NCI-H510A treated with DMSO at 0.1 percent for 48 hours (cell line): ENCODE data around the gene SLCO1B3.
A peak's percentile ranks its signal among the peaks of the same experiment; 100 is the strongest.
"Not testable (repeated sequence)": the region's sequence is repeated elsewhere in the genome, so short reads cannot be mapped to it uniquely, and the experiment has no call there.

Experiments
- DNase-seq: peaks from one replicate; lab custom pipeline; 2025; lab: John Stamatoyannopoulos, UW

SLCO1B3 gene

GRCh38 chr12:20810487-20810886 is at the start of gene SLCO1B3:
Gene SLCO1B3 (plus strand): TSS chr12:20810705. CDS start chr12:20815739, 5,034 bp downstream.
- DNase-seq: no peak

GRCh38 chr12:20777420-20777819 is 33.1 kb upstream of the SLCO1B3 start:
- no peak for DNase-seq

- no peak for DNase-seq
These were observed 31.5 kb upstream of the SLCO1B3 start for GRCh38 chr12:20778969-20779368.

GRCh38 chr12:20779971-20780370 is 30.5 kb upstream of the SLCO1B3 start:
- not testable (repeated sequence) for DNase-seq

- not testable (repeated sequence) for DNase-seq
These were observed 26.6 kb upstream of the SLCO1B3 start for GRCh38 chr12:20783796-20784357.

GRCh38 chr12:20792971-20793370 is 17.5 kb upstream of the SLCO1B3 start:
- no peak for DNase-seq

GRCh38 chr12:20798554-20798953 is 12.0 kb upstream of the SLCO1B3 start:
- peak; percentile 61 for DNase-seq

- no peak for DNase-seq
These were observed 10.3 kb upstream of the SLCO1B3 start for GRCh38 chr12:20800160-20800559.

GRCh38 chr12:20801035-20801434 is 9.5 kb upstream of the SLCO1B3 start:
- no peak for DNase-seq

- no peak for DNase-seq
These were observed 4.6 kb upstream of the SLCO1B3 start for GRCh38 chr12:20805921-20806320.

- peak; percentile 43 for DNase-seq
These were observed 3.1 kb upstream of the SLCO1B3 start for GRCh38 chr12:20807192-20808080.

- DNase-seq: no peak
These were observed 2.0 kb upstream of the SLCO1B3 start for GRCh38 chr12:20808521-20808920.

GRCh38 chr12:20815574-20815973 is 5.1 kb downstream of the SLCO1B3 start:
- DNase-seq: no peak

GRCh38 chr12:20822415-20822814 is 11.9 kb downstream of the SLCO1B3 start:
- no peak for DNase-seq

- no peak for DNase-seq
These were observed 12.4 kb downstream of the SLCO1B3 start for GRCh38 chr12:20822925-20823324.

GRCh38 chr12:20829919-20830318 is 19.4 kb downstream of the SLCO1B3 start:
- DNase-seq: no peak

GRCh38 chr12:20830456-20830855 is 20.0 kb downstream of the SLCO1B3 start:
- DNase-seq: peak; percentile 20

- no peak for DNase-seq
These were observed 22.4 kb downstream of the SLCO1B3 start for GRCh38 chr12:20832911-20833310.

GRCh38 chr12:20852649-20853048 is 42.1 kb downstream of the SLCO1B3 start:
- no peak for DNase-seq

GRCh38 chr12:20863056-20863455 is 52.6 kb downstream of the SLCO1B3 start:
- peak; percentile 31 for DNase-seq

- peak; percentile 67 for DNase-seq
These were observed 55.4 kb downstream of the SLCO1B3 start for GRCh38 chr12:20865873-20866272.

GRCh38 chr12:20868277-20868676 is 57.8 kb downstream of the SLCO1B3 start:
- no peak for DNase-seq

GRCh38 chr12:20883288-20883687 is 72.8 kb downstream of the SLCO1B3 start:
- DNase-seq: no peak
